Fibroblast of the conjunctiva (primary cell): ENCODE data around the gene MTG1.
"Not testable (repeated sequence)": the region's sequence is repeated elsewhere in the genome, so short reads cannot be mapped to it uniquely, and the experiment has no call there.

Experiments
- DNase-seq: peaks from one replicate; pipeline ENCODE4 v3.0.0-alpha.2; 2010; ENCODE audit warnings: low read depth

MTG1 gene

DNA sequence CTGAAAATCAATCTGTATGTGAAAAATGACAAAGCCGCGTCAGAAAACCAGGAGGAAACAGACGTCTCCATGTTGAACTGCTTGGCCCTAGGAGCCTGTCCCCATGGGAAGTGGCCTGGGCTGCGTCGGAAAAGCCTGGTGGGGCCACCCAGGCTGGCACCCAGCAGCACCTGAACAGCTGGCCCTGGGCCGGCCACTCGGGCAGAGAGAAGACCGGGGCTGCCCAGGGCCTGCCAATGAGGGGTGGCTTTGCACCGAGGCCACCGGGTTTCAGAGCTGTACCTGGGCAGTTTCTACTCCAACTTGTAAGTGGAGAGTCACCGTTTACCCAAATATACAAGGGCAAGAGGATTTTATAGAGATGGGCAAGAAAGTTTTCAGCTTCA, 35.0 kb upstream of the MTG1 start:
- no peak for DNase-seq

DNA sequence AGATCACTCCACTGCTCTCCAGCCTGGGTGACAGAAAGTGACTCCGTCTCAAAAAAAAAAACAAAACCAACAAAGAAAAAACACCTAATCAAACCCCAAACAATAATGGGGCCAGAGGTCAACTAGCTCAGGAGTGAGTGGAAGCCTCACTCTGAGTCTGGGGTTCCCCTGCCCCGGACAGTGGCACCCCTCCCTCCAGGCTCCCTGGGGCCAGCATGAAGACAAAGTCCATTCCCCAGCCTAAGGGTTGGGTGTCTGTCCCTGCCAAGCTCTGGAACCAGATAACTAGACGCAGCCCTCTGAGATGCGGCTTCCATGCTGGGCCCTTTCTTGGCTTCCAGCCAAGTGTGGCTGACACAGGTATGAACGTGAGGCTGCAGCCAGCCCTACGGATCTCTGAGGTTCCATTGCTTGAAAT, 34.4 kb upstream of the MTG1 start:
- no peak for DNase-seq

DNA sequence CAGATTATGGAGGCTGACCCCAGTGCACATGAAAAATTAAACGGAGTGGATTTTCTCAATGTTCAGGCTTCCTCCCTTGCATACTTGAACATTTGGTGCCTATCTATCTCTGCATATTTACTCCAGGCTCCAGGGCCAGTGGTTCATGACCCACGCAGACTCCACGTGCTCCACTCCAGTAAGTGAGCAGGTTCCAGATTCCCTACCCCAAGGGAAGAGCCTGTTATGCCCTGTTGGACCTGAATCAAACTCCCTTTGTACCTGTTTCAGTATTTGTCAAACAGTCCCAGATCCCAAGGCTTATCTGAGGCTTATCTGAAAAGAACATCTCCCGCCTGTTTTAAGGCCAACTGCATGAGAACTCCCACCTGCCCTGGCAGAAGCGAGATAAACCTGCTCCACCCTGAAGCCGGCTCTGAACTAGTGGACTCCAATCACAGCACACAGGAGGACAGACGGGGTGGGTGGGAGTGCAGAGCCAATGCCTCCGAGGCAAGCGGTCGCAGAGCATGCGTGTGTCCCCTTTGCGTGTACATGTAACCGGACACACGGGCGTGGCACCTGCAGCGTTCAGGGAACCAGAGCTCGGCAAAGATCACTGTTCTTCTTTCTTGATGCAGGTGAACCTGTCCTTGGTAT, 33.9 kb upstream of the MTG1 start:
- DNase-seq, result no peak

DNA sequence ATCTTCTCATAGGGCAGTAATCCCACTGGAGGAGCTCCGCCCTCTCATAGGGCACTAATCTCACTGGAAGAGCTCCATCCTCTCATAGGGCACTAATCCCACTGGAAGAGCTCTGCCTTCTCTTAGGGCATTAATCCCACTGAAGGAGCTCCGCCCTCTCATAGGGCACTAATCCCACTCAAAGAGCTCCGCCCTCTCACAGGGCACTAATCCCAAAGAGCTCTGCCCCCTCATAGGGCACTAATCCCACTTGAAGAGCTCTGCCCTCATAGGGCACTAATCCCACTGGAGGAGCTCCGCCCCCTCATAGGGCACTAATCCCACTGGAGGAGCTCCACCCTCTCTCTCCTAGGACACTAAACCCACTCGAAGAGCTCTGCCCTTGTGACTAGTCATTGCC, 32.7 kb upstream of the MTG1 start:
- no peak for DNase-seq

DNA sequence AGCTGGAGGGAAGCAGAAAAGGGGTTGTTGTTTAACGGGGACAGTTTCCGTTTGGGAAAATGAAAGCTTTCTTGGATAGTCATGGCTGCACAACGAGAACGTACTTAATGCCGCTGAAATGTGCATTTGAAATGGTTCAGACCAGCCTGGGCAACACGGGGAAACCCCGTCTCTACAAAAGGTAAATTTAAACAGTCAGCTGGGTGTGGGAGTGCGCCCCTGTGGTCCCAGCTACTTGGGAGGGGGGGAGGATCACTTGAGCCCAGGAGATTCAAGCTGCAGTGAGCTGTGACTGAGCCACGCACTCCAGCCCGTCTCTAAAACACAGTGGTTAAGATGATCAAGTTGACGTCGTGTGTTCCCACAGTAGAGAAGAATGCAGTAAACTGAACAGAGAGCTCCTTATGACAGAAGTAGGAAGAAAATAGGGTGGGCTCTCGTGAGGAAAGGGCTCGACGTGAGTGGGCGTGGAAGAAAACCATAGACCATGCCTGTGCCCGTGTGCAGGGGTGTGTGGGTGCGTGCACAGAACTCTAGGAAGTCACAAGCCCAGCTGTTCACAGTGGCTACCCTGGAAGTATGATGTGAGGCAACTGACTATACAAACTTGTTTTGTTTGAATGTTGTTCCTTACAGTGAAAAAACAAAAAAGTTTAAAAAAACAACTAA, 32.0 kb upstream of the MTG1 start:
- no peak for DNase-seq

DNA sequence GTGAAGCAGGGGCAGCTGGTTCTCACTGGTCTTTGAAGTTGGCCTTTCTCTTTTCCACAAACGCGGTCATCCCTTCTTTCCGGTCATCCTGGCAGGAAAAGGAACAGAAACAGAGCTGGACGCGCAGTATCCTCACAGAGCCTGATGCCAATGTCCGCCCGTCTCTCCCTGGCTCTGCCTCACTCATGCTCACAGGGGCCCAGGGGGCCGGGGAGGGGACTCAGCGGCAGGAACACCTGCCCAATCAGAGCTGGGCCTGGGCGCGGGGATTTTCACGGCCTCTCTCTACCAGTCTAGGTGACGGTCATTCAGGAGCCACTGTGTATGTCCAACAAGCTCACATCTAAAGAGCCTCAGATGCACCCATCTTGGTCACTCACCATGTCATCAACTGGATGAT, 31.1 kb upstream of the MTG1 start:
- DNase-seq, result no peak

DNA sequence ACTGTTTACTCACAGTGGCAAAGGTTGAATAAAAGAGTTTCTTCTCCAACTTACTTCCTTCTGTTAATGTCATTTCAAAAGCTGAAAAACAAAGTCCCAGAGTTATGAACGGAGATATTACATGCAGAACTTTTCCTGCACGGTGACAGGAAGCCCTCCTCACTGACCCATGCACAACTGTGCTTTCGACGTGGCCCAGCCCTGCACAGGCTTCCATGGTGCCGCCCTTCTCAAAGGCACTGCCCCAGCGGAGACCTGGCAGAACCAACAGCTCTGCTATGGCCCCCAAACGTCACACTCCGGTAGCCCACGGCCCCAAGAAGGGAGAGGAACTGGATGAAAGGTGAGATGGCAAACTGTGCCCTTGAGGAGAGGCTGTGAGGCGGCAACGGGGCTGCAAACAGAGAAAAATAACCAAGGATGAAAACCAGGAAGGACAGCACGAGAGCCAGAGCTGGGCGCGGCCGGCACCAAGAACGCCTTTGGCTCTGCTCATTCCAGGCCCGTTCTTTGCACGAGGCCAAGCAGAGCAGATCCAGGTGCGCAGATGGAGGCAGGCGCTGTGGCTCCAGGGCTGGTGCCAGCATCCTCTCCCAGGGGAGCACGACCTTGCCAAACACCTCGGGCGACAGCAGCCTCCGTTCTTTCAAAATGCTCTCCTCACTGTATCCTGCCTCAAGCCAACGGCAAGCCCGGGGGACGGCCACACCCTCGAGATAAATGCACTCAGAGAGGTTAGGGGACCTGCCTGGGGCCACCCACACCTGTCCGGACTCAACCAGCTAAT, 29.1 kb upstream of the MTG1 start:
- DNase-seq, result no peak

DNA sequence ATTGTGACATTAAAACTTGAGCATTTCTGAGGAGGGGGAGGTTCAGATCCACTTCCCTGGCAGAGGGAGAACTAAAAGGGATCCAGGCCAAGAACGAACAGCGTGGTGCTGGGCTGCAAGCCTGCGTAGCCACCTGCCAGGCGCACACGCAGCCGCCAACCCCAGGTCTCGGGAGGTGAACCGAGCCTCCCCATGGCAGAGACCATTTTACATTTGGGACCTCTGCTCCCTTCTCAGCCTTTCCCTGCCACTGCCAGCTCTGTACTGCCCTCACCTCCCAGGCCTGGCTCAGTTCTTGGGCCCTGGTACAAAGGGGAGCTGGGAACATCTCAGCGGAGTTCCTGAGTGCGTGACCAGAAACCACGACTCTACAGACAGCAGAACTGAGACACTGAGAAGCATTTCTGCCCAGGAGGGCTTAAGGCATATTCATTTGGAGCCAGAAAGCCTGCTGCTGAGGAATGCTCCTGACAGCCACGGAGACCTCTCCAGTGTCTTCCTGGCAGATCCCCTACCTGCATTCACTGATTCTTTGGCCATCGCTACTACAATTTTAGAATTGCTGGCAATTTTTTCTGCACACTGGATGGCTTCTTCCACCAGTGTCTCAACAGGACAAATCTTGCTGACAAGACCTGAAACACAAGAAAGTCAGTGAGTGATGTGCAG, 28.4 kb upstream of the MTG1 start:
- no peak for DNase-seq

DNA sequence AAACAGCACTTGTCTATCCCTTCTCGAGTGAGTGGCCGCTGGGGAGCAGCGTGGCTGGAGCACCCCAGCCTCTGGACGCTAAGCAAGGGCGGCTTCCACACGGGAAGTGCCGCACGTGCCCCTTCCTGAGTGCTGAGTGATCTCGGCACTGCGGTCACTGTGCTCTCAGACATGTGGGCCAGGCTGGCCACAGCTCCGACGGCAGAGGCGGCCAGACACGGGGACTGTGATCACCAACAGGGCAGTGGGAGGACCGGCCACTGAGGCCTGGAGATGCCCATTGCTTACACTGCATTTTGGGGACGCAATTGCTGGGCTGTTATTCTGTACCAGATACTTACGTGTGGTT, 27.9 kb upstream of the MTG1 start:
- no peak for DNase-seq

DNA sequence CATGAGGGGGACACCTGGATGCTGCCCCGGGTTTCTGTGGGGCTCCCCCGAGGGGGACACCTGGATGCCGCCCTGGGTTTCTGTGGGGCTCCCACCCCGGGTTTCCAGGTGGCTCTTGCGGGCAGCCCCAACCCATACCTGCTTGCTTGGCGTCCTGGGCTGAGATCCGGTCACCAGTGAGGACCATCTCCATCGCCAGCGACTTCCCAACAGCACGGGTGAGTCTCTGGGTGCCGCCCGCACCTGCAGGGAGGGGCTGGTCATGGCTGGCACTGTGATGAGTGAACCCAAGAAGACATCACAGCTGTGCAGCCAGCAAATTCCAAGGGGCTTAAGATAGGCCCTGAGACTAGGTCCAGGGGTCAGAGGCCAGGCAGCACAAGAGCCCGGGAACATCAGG, 27.2 kb upstream of the MTG1 start:
- DNase-seq, result no peak

DNA sequence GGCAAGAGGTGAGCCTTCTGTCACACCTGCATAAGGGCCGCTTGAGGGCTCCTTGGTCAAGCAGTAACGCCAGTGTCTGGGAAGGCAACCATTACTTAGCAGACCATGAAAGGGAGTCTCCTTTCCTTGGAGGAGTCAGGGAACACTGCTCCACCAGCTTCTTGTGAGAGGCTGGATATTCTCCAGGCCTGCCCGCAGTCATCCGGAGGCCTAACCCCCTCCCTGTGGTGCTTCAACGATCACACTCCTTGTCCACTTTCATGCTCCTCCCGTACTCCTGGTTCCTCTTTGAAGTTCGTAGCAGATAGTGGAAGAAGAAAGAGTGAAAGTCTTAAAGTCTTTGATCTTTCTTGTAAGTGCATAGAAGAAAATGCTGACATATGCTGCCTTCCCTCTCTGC, 26.5 kb upstream of the MTG1 start:
- not testable (repeated sequence) for DNase-seq

DNA sequence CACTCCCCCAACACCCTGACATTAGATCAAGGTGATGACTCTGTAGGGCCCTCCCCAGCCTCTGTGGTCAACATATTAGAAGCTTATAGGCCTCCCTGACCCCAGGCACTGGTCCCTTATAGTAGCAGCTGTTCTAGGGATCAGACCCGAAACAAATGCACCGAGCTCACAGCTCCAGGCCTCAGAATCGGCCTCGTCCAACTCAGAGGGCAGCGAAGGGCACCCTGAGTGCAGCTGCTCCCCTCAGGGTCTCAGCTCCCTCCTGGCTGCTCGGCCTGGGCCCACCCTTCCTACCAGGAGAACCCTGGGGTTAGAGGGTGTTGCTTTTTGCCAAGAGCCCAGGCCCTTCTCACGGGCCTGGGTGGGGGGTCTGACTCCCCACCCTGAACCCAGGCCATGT, 25.8 kb upstream of the MTG1 start:
- no peak for DNase-seq

DNA sequence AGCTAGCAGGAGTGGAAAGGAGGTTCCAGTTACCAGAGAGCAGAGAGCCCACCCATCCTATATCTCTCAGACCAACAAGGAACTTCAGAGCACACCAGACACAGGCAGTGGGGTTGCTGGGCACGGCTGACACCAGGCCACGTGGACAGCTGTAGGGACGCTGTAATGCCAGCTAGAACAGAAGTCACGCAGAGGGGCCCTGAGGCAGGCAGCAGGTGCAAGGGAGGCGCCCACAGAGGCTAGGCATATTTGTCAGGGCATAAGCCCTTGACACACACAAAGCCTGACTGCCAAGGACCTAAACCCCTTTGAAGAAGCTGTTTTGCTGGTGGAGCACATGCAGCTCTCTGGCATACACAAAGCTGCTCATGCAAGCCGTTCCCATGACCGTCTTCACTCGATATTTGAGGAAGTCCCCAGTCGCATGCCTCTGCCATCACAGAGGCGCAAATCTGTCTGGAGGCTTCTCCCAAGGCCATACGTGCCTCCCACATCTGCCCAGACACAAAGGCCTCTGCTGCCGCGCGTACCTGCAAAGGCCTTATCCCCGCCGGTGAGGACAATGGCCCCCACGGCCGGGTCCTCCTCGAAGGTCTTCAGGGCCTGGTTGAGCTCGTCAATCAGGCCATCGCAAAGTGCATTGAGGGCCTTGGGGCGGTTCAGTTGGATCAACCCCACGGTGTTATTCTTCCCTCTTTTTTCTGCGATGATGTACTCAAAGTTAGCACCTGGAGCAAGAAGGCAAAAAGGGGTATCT, 23.7 kb upstream of the MTG1 start:
- DNase-seq, result no peak

DNA sequence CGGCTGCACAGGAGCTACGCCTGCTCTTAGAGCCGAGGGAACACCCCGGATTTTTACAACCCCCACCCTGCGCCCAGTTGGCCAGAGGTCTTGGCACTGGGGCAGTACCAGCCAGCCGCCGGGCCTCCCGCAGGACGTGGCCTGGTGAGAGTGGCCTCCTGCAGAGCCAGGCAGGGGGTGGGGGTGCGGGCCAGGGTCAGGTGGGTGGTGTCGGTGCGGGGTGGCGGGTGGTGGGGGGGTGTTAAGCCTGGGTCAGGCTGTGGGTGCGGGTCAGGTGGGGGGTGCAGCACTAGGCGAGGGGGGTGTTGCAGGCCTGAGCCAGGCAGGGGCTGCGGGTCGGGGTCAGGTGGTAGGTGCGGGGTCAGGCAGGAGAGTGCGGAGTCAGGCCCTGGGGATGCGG, 21.4 kb upstream of the MTG1 start:
- DNase-seq, result no peak

DNA sequence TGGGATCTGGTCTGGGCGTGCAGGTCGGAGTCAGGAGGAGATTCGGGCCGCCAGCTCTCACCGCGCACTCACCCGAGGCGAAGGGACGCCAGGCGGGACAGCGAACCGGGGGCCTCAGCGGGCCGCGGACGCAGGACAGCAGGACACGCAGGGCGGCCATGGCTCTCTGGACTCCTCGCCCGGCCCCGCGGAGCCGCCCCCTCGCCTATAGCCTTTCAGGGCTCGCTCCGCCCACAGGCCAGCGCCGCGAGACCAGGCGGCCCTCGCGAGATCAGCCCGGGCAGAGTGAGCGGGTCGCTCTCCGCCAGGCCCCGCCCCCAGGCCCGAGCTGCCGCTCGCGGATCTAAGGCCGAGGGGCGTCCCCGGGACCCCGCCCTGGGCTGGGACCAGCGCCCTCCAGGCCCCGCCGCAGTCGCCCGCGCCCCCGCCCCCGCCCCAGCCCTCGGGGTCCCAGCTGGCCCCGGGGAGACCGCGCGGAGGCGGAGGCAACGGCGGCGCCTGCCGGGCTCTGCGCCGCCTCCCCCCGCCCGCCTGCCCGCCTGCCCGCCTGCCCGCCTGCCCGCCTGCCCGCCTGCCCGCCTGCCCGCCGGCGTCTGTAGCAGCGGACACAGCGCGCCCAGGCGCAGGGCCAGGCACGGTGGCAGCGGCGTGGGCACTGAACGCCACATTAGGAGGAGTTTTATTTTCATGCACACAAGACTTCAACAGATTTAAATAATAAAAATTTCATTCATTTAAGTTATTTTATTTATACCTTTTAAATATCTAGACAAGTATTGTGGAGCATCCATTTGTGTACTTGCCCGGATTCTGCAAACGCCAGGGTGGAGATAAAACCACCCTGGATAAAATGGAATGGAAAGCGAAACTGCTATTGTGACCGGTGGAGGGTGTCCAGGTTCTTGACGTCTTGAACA, 20.5 kb upstream of the MTG1 start, which contains the start of gene ECHS1:
TSS of gene ECHS1 (minus strand) at position 181 of the 917 bp plus-strand sequence. CDS start at position 160, 21 bp downstream.
- peak; percentile 76 for DNase-seq

DNA sequence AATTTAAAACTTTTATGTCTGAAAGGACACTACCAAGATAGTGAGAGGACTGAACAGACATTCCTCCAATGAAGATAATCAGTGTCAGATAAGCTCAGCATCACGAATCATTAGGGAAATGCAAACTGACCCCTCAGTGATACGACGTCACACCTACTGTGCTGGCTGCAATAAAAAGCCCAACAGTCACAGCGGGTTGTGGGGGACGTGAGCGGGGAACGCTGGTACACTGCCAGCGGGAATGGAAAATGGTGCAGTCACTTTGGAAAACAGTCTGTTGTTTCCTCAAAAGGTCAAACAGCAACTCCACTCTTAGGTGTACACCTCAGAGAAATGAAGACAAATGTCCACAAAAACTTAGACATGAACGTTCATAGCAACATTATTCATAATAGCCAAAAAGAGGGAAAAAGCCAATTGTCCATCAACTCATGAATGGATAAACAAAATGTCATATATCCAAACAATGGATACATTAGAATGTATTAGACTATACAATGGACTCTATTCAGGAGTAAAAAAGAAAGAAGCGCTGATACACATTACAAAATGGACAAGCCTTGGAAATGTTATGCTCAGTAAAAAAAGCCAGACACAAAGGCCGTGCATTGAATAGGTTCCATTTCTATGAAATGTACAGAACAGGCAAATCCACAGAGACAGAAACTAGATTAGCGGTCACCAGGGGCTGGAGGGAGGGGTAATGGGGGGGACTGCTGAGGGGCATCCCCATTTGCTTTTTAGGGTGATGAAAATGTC, 18.4 kb upstream of the MTG1 start:
- DNase-seq, result no peak

DNA sequence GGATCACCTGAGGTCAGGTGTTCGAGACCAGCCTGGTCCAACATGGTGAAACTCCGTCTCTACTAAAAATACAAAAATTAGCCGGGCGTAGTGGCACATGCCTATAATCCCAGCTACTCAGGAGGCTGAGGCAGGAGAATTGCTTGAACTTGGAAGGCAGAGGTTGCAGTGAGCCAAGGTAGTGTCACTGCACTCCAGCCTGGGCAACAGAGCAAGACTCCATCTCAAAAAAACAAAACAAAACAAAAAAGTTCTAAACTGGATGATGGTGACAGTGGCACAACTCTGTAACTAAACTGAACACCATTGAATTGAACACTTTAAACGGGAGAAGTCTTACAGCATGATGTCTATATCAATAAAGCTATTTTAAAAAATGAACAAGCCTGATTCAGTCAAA, 17.8 kb upstream of the MTG1 start:
- not testable (repeated sequence) for DNase-seq

DNA sequence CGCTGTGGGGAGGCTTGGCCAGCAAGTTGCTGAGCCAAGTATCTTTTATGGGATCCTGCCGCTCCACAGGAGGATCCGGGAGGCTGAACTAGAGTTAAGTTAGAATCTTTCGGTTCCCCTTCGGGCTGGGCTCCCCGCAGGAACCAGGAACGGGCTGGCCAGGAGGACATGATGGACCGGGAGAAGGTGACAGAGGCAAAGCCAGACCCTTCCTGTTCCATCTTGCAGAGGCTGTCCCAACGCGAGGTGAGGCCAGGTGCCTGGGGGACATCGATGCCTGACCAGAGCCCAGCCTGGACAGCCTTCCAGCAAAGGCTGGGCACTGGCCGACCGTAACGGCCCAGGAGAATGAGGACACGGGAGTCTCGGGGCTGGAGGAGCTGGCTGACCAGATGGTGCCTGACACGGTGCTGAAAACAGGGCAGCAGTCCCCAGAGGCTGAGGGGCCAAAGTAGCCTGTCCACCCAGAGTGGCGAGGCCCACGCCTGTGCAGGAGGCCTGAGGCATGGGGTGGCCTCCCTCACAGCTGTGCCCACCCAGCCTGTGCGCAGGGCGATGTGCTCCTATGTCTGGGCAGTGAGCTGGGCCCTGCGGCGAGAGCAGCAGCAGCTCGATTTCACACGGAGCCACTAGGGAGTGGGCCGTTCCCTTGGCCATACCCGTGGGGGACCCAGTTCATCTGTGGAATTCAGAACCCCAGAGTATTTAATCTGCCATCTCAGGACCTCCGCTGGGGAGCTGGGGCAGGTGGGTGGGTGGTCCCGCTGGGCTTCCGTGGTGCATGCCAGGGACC, 16.7 kb upstream of the MTG1 start:
- DNase-seq, result no peak

DNA sequence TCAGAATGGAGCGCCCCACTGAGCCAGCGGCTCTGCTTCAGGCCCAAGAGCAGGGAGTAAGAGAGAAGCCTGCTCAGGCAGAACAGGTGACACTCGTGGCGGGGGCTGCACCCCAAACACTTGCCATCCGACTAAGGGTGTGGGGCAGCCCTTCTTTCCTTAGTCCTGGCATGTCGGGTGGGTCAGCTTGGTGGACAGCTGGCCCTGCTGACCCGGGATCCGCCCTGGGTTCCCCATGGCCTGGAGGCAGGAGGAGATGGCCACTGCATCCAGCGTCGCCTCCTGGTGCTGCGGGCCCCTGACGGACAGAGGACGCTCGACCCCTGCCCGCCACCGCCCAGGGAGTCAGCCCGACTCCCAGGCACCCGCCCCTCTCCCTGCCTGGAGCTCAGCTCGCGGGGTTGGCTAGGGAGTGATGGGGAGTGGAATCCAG, 16.1 kb upstream of the MTG1 start:
- DNase-seq, result no peak
